Myocyte (in vitro differentiated cells): ENCODE data around the gene AMH. TPM values are rescaled to one million over a fixed set of nuclear protein-coding genes. Genes with fewer than 3 reads are reported as not detected.

Source experiments
- DNase-seq: peaks from one replicate; pipeline ENCODE4 v3.0.0-alpha.2; 2012; ENCODE audit warnings: low read depth
- total RNA-seq: library from RNA; depleted of rRNA; stranded (reverse); fragments of >200 nt; gene quantifications from 2 replicates; pipeline ENCODE4 v1.2.3, GENCODE V29; 2014

AMH gene
- total RNA-seq, 1 donor from 2014 or later, result 5.1 TPM

DNA sequence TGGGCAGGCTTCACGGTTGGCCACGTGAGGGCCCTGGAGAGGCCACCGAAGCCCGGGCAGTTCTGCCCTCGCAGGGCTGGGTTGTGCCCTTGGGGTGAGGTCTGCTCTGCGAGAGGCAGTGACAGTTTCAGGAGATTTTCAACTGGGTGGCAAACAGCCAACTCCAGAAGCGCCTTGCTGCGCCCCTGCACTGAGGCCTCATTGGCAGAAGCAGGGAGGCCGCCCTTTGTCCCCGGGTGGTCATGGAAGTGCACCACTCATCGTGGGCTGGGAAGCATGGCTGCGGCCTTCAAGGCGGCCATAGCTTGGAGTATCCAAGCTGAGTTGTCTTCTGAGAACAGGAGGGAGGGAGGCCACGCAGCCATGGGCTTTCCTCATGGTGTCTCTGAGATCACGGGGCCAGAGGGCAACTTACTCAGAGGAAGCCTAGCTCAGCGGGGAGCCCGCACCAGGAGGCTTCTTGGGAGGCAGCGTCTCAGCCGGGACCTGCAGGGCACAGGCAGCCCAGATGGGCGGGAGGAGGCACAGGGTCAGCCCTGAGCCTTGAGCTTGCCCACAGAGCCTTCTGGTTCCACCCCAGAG, 27.8 kb upstream of the AMH start:
- no peak for DNase-seq

GRCh38 chr19:2221918-2222317, 27.2 kb upstream of the AMH start:
- DNase-seq, result no peak

- no peak for DNase-seq
Measured at GRCh38 chr19:2223391-2223790, 25.7 kb upstream of the AMH start.

DNA sequence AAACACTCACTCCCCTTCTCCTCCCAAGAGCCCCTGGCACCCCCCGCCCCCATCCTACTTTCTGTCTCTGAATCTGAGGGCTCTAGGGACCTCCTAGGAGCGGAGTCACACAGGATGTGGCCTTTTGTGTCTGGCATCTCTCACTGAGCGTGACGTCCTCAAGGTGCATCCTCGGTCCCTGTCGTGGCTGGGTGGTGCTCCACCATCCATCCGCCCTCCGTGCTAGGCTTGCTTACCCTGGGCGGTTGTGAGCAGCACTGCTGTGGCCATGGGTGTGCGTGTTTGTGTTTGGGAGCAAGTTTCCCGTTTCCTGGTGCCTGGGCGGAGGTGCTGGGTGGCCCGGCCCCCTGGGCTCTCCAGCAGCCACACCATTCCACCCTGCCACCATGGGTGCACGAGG, 25.2 kb upstream of the AMH start:
- DNase-seq, result no peak

GRCh38 chr19:2224754-2225349, 24.3 kb upstream of the AMH start:
- DNase-seq, result no peak

- DNase-seq, result no peak
Measured at GRCh38 chr19:2225415-2226050, 23.6 kb upstream of the AMH start.

DNA sequence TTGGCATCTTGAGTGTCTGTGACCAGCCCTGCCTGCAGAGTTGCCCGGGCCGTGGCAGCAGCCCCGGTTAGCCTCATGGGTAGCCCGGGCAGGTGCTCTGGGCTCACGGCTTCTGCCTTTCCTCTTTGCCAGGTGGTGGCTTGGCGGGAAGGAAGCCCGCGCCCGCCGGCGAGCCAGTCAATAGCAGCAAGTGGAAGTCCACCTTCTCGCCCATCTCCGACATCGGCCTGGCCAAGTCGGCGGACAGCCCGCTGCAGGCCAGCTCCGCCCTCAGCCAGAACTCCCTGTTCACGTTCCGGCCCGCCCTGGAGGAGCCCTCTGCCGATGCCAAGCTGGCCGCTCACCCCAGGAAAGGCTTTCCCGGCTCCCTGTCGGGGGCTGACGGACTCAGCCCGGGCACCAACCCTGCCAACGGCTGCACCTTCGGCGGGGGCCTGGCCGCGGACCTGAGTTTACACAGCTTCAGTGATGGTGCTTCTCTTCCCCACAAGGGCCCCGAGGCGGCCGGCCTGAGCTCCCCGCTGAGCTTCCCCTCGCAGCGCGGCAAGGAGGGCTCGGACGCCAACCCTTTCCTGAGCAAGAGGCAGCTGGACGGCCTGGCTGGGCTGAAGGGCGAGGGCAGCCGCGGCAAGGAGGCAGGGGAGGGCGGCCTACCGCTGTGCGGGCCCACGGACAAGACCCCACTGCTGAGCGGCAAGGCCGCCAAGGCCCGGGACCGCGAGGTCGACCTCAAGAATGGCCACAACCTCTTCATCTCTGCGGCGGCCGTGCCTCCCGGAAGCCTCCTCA, 22.9 kb upstream of the AMH start:
- DNase-seq, result no peak

DNA sequence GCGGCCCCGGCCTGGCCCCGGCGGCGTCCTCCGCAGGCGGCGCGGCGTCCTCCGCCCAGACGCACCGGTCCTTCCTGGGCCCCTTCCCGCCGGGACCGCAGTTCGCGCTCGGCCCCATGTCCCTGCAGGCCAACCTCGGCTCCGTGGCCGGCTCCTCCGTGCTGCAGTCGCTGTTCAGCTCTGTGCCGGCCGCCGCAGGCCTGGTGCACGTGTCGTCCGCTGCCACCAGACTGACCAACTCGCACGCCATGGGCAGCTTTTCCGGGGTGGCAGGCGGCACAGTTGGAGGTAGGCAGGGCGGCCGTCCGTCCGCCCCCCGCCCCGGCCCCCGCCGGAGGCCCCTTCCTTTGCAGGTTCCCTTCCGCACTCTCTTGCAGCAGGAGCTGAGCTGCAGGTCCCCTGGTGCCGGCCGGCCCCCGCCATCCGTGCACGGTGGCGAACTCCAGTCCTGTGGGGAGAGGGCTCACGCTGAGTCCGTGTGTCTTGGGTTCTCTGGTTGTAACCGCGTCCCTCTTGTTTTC, 22.2 kb upstream of the AMH start:
- DNase-seq, result no peak

GRCh38 chr19:2227415-2228156, 21.5 kb upstream of the AMH start:
- no peak for DNase-seq

DNA sequence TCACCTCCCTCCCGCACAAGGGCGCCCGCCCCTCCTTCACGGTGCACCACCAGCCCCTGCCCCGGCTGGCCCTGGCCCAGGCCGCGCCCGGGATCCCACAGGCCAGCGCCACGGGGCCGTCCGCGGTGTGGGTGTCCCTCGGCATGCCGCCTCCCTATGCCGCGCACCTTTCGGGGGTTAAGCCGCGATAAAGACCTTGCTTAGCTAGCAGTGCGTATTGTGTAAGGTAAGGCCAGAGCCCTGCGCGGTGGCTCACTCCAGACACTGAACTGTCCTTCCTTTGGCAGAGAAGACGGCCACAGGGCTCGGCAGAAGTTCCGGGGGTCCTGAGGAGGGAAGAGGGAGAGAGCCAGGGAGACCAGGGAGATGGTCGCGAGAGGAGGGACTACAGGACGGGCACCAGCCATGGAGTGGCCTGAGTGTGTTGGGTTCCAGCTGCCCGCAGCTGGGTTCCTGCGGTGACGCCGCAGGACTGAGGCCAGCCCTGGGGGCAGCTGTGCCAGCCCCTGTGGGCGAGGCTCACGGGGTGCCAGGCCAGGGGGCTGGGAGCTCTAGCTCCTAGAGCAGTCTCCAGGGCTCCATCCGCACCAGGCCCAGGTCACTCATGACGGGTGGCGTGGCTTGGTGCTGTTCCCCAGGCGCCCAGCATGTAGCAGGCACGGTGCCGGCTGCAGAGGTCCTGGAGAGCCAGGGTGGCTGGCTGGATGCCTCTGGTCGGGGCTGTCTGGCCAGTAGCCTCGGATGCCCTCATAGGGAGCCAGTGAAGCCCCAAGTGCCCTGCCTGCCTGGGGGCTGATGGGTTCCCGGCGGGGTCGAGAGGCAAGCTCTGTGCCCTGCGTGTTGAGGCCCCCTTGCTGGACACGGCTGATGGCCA, 20.7 kb upstream of the AMH start:
- no peak for DNase-seq

GRCh38 chr19:2229103-2230032, 19.8 kb upstream of the AMH start:
- peak; percentile 8 for DNase-seq

GRCh38 chr19:2230033-2230531, 19.0 kb upstream of the AMH start:
- no peak for DNase-seq

GRCh38 chr19:2230807-2231533, 18.2 kb upstream of the AMH start:
- peak; percentile 43 for DNase-seq

GRCh38 chr19:2231621-2232221, 17.4 kb upstream of the AMH start:
- no peak for DNase-seq

DNA sequence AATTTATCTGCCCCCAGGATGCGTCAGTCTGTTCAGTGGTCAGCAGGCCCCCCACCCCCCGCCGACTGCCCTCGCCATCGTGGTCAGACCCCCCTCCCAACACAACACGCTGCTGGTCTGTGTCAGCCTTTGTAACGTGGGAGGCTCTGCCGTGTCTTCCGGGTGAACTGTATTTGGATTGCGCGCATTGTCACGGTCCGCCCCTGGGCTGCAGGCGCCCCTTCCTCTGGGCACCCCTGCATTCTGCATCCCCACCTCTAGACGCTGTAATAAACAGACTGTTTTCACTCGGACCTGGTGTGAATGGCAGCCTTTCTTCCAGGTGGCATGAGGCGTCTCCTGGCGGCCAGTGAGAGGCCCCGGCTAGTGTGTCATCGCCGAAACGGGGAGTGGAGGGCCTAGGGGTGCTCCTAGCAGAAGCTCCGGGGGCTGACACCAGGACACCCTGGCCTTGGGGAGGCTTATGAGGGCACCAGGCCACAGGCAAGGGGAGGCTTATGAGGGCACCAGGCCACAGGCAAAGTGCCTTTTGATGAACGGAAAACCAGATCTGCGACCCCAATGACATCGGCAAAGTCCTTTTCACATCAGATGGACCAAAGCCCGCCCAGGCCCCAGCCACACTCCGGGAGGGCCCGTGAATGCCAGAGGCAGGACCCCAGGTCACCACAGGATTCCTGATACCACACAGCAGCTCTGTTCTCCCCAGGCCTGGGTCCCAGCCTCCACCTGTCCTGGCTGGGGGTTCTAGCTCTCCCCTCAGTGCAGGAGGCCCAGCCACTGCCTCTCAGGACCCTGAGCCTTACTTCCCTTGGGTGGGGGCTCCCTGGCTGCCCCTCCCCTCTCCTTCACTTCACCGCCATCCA, 16.6 kb upstream of the AMH start:
- DNase-seq, result no peak

GRCh38 chr19:2233601-2234280, 15.4 kb upstream of the AMH start:
- DNase-seq, result no peak
